HEK293T (cell line): ENCODE results near the gene AAR2.

ENCODE experiments used
- CTCF ChIA-PET: fragments of 350-600 bp; formaldehyde crosslinking; extraction: SDS; loops from one replicate; lab custom pipeline; 2021; ENCODE audit warnings: antibody characterized with exemption, inconsistent platforms; lab: Yijun Ruan, JAX
- POLR2A ChIA-PET: fragments of 350-600 bp; formaldehyde crosslinking; extraction: SDS; loops from one replicate; lab custom pipeline; 2020; ENCODE audit warnings: antibody characterized with exemption, inconsistent platforms; lab: Yijun Ruan, JAX
- DNase-seq: peaks from one replicate; pipeline ENCODE4 v3.0.0; 2012; ENCODE audit warnings: mixed read lengths; ENCODE audit errors: extremely low spot score
- ARNT ChIP-seq: fragments of 450-650 bp; IDR thresholded peaks from 2 replicates; pipeline ENCODE4 v1.6.1; 2017; ENCODE audit warnings: mild to moderate bottlenecking
- BHLHE40 ChIP-seq: fragments of 450-650 bp; IDR thresholded peaks from 2 replicates; pipeline ENCODE4 v1.6.1; 2016; ENCODE audit warnings: mild to moderate bottlenecking, moderate library complexity, borderline replicate concordance
- CTBP1 ChIP-seq: fragments of 450-650 bp; IDR thresholded peaks from 2 replicates; pipeline ENCODE4 v1.6.1; 2016; ENCODE audit warnings: borderline replicate concordance
- ELF4 ChIP-seq: fragments of 450-650 bp; IDR thresholded peaks from 2 replicates; pipeline ENCODE4 v1.6.1; 2017; ENCODE audit warnings: antibody characterized with exemption
- FOXA1 ChIP-seq: fragments of 450-650 bp; IDR thresholded peaks from 2 replicates; pipeline ENCODE4 v1.6.1; 2016; ENCODE audit warnings: mild to moderate bottlenecking
- FOXK2 ChIP-seq: fragments of 450-650 bp; IDR thresholded peaks from 2 replicates; pipeline ENCODE4 v1.6.1; 2016; ENCODE audit warnings: mild to moderate bottlenecking
- FOXM1 ChIP-seq: fragments of 450-650 bp; IDR thresholded peaks from 2 replicates; pipeline ENCODE4 v1.6.1; 2017; ENCODE audit warnings: mild to moderate bottlenecking, borderline replicate concordance
- HDGF ChIP-seq: fragments of 450-650 bp; IDR thresholded peaks from 2 replicates; pipeline ENCODE4 v1.6.1; 2017; ENCODE audit warnings: antibody characterized with exemption, borderline replicate concordance
- L3MBTL2 ChIP-seq: fragments of 450-650 bp; conservative IDR thresholded peaks from 2 replicates; pipeline ENCODE4 v1.6.1; 2016; ENCODE audit warnings: mild to moderate bottlenecking
- LEF1 ChIP-seq: fragments of 450-650 bp; IDR thresholded peaks from 2 replicates; pipeline ENCODE4 v1.6.1; 2017; ENCODE audit warnings: mild to moderate bottlenecking, borderline replicate concordance
- NFRKB ChIP-seq: fragments of 450-650 bp; IDR thresholded peaks from 2 replicates; pipeline ENCODE4 v1.6.1; 2016; ENCODE audit warnings: mild to moderate bottlenecking, moderate library complexity
- SP1 ChIP-seq: fragments of 450-650 bp; IDR thresholded peaks from 2 replicates; pipeline ENCODE4 v1.6.1; 2017
- SUZ12 ChIP-seq: fragments of 450-650 bp; IDR thresholded peaks from 2 replicates; pipeline ENCODE4 v1.6.1; 2016; ENCODE audit warnings: mild to moderate bottlenecking
- TARDBP ChIP-seq: fragments of 450-650 bp; IDR thresholded peaks from 2 replicates; pipeline ENCODE4 v1.6.1; 2016
- ZNF384 ChIP-seq: fragments of 450-650 bp; IDR thresholded peaks from 2 replicates; pipeline ENCODE4 v1.6.1; 2016
- TF ChIP-seq, protein P1 (sequence below): fragments of 450-650 bp; IDR thresholded peaks from 2 replicates; pipeline ENCODE4 v1.6.1; 2016

Gene AAR2

DNA sequence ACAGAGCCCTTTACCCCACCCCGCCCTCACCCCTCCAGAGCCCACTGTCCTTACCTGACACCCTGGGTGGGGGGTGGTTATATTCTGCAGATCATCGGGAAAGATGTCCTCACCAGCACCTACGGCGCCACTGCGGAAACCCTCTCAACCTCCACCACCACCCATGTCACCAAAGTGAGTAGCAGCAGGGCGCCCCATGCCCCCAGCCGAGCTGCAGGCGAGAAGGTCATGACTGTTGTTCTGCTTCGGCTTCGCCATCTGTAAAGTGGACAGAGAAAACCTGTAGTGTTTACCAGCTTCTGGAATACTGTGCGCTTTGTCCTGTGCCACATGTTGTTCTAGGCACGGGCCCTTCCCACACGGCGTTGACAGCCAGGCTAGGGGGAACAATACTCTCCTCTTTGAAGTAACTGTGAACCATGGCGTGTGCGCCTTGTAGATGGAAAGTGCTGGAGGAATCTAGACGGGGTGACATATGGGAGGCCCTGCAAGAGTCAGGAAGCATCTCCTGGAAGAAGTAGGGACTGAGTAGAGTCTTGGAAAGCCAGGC lies 16.5 kb upstream of the AAR2 start:
- no peak for DNase-seq
- TF ChIP-seq TARDBP = no peak
- no peak for TF ChIP-seq ZNF384
- no peak for TF ChIP-seq SUZ12
- no peak for TF ChIP-seq FOXM1
- TF ChIP-seq, protein P1, sequence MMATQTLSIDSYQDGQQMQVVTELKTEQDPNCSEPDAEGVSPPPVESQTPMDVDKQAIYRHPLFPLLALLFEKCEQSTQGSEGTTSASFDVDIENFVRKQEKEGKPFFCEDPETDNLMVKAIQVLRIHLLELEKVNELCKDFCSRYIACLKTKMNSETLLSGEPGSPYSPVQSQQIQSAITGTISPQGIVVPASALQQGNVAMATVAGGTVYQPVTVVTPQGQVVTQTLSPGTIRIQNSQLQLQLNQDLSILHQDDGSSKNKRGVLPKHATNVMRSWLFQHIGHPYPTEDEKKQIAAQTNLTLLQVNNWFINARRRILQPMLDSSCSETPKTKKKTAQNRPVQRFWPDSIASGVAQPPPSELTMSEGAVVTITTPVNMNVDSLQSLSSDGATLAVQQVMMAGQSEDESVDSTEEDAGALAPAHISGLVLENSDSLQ = no peak
- TF ChIP-seq FOXK2 = no peak
- no peak for TF ChIP-seq NFRKB
- TF ChIP-seq BHLHE40 = no peak
- TF ChIP-seq HDGF = no peak
- no peak for TF ChIP-seq LEF1
- no peak for TF ChIP-seq ARNT
- no peak for TF ChIP-seq FOXA1
- no peak for TF ChIP-seq L3MBTL2
- TF ChIP-seq ELF4 = no peak
- TF ChIP-seq SP1 = no peak
- TF ChIP-seq CTBP1 = no peak
- POLR2A ChIA-PET = no interaction called here
- CTCF ChIA-PET = no interaction called here

DNA sequence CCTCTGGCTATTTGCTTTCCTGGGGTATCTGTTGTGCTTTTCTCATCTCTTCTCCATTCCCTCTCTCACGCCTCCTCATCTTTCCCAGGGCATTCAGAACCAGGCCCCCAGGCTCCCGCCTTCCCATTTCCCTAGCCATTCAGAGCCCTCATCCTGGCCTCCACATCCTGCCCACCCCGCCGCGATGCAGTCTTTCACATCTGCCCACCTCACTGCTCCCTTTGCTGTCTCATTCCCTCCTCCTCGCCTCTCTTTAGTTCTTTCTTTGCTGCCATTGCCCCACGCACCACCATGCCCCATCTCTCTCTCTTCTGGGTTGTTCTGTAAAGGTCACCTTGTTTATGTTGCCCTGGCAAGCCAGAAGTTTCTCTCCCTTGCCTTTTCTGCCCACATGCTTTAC lies 10.6 kb upstream of the AAR2 start:
- DNase-seq = no peak
- ChIA-PET CTCF (interaction anchor here (0.5 kb wide), 1 partner anchor 305 kb away, joined by 3 read pairs; no protein-coding TSS in a partner anchor), POLR2A (no interaction called here)
- no peak for TF ChIP-seq ZNF384
- TF ChIP-seq ELF4 = no peak
- no peak for TF ChIP-seq CTBP1
- TF ChIP-seq, protein P1 = no peak
- no peak for TF ChIP-seq L3MBTL2
- no peak for TF ChIP-seq SP1
- no peak for TF ChIP-seq FOXM1
- TF ChIP-seq SUZ12 = no peak
- TF ChIP-seq TARDBP = no peak
- no peak for TF ChIP-seq FOXK2
- TF ChIP-seq HDGF = no peak
- TF ChIP-seq LEF1 = no peak
- no peak for TF ChIP-seq FOXA1
- no peak for TF ChIP-seq BHLHE40
- TF ChIP-seq ARNT = no peak

GRCh38 chr20:36228770-36229169 lies 7.5 kb upstream of the AAR2 start:
- CTCF ChIA-PET = no interaction called here
- POLR2A ChIA-PET = no interaction called here
- TF ChIP-seq FOXK2 (no peak), FOXM1 (no peak), FOXA1 (no peak), BHLHE40 (no peak), LEF1 (no peak), ELF4 (no peak), ARNT (no peak), TARDBP (no peak), HDGF (no peak), NFRKB (no peak), CTBP1 (no peak), SUZ12 (no peak), ZNF384 (no peak), L3MBTL2 (no peak), SP1 (no peak)
- TF ChIP-seq, protein P1 = no peak
- no peak for DNase-seq

- DNase-seq = no peak
- CTCF ChIA-PET = no interaction called here
- no peak for TF ChIP-seq ELF4
- no peak for TF ChIP-seq BHLHE40
- TF ChIP-seq FOXA1 = no peak
- TF ChIP-seq SUZ12 = no peak
- no peak for TF ChIP-seq SP1
- TF ChIP-seq, protein P1 = no peak
- TF ChIP-seq TARDBP = no peak
- TF ChIP-seq HDGF = no peak
- TF ChIP-seq CTBP1 = no peak
- no peak for TF ChIP-seq FOXM1
- TF ChIP-seq L3MBTL2 = no peak
- TF ChIP-seq FOXK2 = no peak
- no peak for TF ChIP-seq NFRKB
- no peak for TF ChIP-seq LEF1
- no peak for TF ChIP-seq ARNT
- TF ChIP-seq ZNF384 = no peak
- POLR2A ChIA-PET = no interaction called here
Observed at GRCh38 chr20:36230019-36230418, 6.3 kb upstream of the AAR2 start.

- no peak for TF ChIP-seq HDGF
- no peak for TF ChIP-seq FOXA1
- no peak for TF ChIP-seq SUZ12
- TF ChIP-seq BHLHE40 = no peak
- no peak for TF ChIP-seq FOXK2
- TF ChIP-seq ELF4 = no peak
- no peak for TF ChIP-seq L3MBTL2
- no peak for TF ChIP-seq ARNT
- TF ChIP-seq NFRKB = no peak
- no peak for TF ChIP-seq ZNF384
- no peak for TF ChIP-seq FOXM1
- no peak for TF ChIP-seq TARDBP
- TF ChIP-seq LEF1 = no peak
- TF ChIP-seq CTBP1 = no peak
- TF ChIP-seq SP1 = no peak
- TF ChIP-seq, protein P1 = no peak
- no peak for DNase-seq
- POLR2A ChIA-PET = no interaction called here
- CTCF ChIA-PET = interaction anchor here (0.8 kb wide), 1 partner anchor 18 kb away, joined by 3 read pairs; no protein-coding TSS in a partner anchor
Observed at GRCh38 chr20:36231331-36231730, 4.9 kb upstream of the AAR2 start.
